ENCODE results near the gene POU3F3. TPM values are rescaled to one million over a fixed set of nuclear protein-coding genes. Genes with fewer than 3 reads are reported as not detected.

Gene POU3F3
- total and polyA plus RNA-seq, 2 of the 8 experiments (the other 6 are each of a cell fraction or from before 2014, with no cell fraction given), result 0.09 TPM; not detected in 1

GRCh38 chr2:104896446-104896845, 42.5 kb downstream of the POU3F3 start:
- H3K9me3 ChIP-seq (ENCODE audit: insufficient read depth in 2 of 2, low read depth in 1 of 2, low read length in 1 of 2), result no peaks in the 10 kb centered on the region
- H4K91ac ChIP-seq (replicated peaks; ENCODE audit: insufficient read length, low read length), result no peak overlapping the region
- H3K9ac ChIP-seq (replicated peaks in 1 of 4; ENCODE audit: extremely low read depth in 1 of 4, low read depth in 3 of 4, low read length in 3 of 4), result no peak overlapping the region
- H2BK12ac ChIP-seq (ENCODE audit: low read depth, low read length), result no peak overlapping the region
- FAIRE-seq, result no peak
- H4K8ac ChIP-seq (ENCODE audit: extremely low read depth, insufficient read depth, low read length), result no peak overlapping the region
- no peak overlapping the region for H3K56ac ChIP-seq (replicated peaks; ENCODE audit: insufficient read length, low read depth, low read length)
- H2BK5ac ChIP-seq (ENCODE audit: low read depth, low read length), result no peak overlapping the region
- no peak overlapping the region for H3K27ac ChIP-seq (ENCODE audit: low read depth, low read length)
- H3K79me2 ChIP-seq (ENCODE audit: control insufficient read depth in 1 of 2, insufficient read depth in 2 of 2, low read length in 2 of 2), result no peaks in the 10 kb centered on the region
- no peak overlapping the region for H3K18ac ChIP-seq (ENCODE audit: extremely low read depth, low read length)
- no peaks in the 10 kb centered on the region for H3K23me2 ChIP-seq (ENCODE audit: low read depth, low read length)
- H2AFZ ChIP-seq (ENCODE audit: low read length), result no peak overlapping the region
- no peak overlapping the region for H4K5ac ChIP-seq (ENCODE audit: insufficient read length, low read depth, low read length)
- H3K36me3 ChIP-seq (ENCODE audit: control insufficient read depth in 2 of 4, insufficient read depth in 4 of 4, low read length in 3 of 4), result no peaks in the 10 kb centered on the region
- WGBS, 2 experiments (ENCODE audit: extremely low coverage in 1 of 2, insufficient coverage in 1 of 2, insufficient read length in 1 of 2, insufficient replicate concordance in 2 of 2, low coverage in 1 of 2, low lambda C conversion rate in 2 of 2, missing lambda C conversion rate in 1 of 2), result 91% methylated on average over 8 of the region's 8 CpGs; no CpG with 5 or more reads in 1 of the 2 experiments
- no peak for DNase-seq (ENCODE audit: low read depth in 1 of 2, low spot score in 2 of 2)
- no peak overlapping the region for H3K4ac ChIP-seq (replicated peaks; ENCODE audit: insufficient read length, low read depth, low read length)
- no peak overlapping the region for H3K14ac ChIP-seq (ENCODE audit: insufficient read length)
- H4K20me1 ChIP-seq (replicated peaks in 1 of 2; ENCODE audit: control insufficient read depth in 1 of 2, insufficient read depth in 2 of 2, low read length in 2 of 2), result no peaks in the 10 kb centered on the region
- no peaks in the 10 kb centered on the region for H3K79me1 ChIP-seq (ENCODE audit: low read depth, low read length)
- no peak overlapping the region for H3K23ac ChIP-seq (ENCODE audit: insufficient read length)
- no peaks in the 10 kb centered on the region for H3K27me3 ChIP-seq (replicated peaks in 1 of 4; ENCODE audit: control insufficient read depth in 3 of 4, extremely low read depth in 1 of 4, insufficient read depth in 3 of 4, low read length in 3 of 4)
- POLR2A ChIA-PET (ENCODE audit: partially characterized antibody), result no interaction called here
- CTCF ChIA-PET (ENCODE audit: partially characterized antibody), result interaction anchor here (1.1 to 1.5 kb wide), 2 partner anchors 22 to 48 kb away, joined by 4 read pairs; no protein-coding TSS in a partner anchor
- H3K4me3 ChIP-seq (ENCODE audit: extremely low read depth in 1 of 4, insufficient read depth in 2 of 4, low read depth in 3 of 4, low read length in 4 of 4), result no peak overlapping the region
- H2BK20ac ChIP-seq (ENCODE audit: low read length), result no peak overlapping the region
- H2AK5ac ChIP-seq (ENCODE audit: low read depth, low read length), result no peak overlapping the region
- no peak overlapping the region for H2BK120ac ChIP-seq (replicated peaks; ENCODE audit: low read depth, low read length)
- no peaks in the 10 kb centered on the region for H3K4me1 ChIP-seq (replicated peaks in 1 of 4; ENCODE audit: control insufficient read depth in 3 of 4, insufficient read depth in 4 of 4, low read length in 3 of 4)
- no peak overlapping the region for H3K4me2 ChIP-seq (ENCODE audit: insufficient read depth in 1 of 2, low read depth in 2 of 2, low read length in 2 of 2)
- no peak overlapping the region for H2BK15ac ChIP-seq (ENCODE audit: low read length)
